ENCODE measurements around the gene STPG3.

Gene STPG3

DNA sequence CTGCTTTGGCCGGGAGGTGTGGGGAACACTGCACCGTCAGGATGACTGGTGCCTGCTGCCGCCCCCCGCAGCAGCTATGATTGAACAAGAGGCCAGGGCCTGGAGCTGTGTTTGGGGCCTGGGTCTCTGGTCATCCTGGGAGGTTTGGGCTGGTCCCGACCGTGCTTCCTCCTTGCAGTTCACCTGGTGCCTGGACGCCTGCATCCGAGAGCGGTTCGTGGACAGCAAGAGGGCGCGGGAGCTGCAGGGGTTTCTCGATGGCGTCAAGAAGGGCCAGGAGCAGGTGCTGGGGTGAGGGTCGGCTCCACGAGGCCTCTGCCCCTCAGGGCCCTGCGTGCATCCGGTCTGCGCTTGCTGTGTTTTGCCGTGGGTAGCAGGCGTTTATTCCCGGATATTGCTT is 13.0 kb downstream of the STPG3 start:
- DNase-seq (ENCODE audit: low read depth in 1 of 2, low spot score in 1 of 2) = no peak

DNA sequence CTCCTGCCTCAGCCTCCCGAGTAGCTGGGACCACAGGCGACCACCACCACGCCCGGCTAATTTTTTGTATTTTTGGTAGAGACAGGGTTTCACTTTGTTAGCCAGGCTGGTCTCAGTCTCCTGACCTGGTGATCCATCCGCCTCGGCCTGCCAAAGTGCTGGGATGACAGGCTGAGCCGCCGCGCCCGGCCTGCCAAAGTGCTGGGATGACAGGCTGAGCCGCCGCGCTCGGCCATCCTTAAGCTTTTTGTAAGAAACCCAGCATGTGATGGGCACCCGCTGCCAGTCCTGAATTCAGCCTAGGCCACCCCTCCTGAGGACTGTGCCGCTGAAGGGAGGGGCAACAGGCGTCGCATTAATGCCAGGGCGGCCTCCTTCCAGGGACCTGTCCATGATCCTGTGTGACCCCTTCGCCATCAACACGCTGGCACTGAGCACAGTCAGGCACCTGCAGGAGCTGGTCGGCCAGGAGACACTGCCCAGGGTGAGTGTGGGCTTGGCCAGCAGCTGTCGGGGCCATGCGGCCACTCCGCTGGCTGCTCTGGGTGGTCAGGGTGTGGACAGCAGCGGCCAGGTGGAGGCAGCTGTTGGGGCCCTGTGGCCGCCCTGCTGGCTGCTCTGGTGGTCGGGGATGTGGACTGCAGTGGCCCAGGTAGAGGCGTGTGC is 14.5 kb downstream of the STPG3 start:
- no peak for DNase-seq (ENCODE audit: low read depth in 1 of 2, low spot score in 1 of 2)

GRCh38 chr9:137266162-137266527 is 15.1 kb downstream of the STPG3 start:
- no peak for DNase-seq (ENCODE audit: low read depth in 1 of 2, low spot score in 1 of 2)

- no peak for DNase-seq (ENCODE audit: low read depth in 1 of 2, low spot score in 1 of 2)
These were observed 15.7 kb downstream of the STPG3 start for GRCh38 chr9:137266585-137267453.

DNA sequence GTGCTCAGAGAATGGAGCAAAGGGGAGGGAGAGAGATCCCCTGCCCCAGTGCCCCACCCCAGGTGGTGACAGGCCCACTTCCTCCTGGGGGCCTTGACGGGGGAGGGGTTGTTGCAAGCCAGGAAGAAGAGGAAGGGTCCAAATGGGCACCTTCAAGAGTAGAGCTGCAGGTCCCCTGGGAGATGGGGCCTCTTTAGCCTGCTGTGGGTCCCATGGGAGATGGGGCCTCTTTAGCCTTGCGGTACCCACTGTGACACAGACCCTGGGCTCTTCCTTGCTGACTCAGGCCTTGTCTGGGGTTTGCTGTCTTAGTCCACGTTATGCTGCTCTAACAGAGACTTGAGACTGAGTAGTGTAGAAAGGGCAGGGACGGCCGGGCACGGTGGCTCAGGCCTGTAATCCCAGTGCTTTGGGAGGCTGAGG is 16.9 kb downstream of the STPG3 start:
- no peak for DNase-seq (ENCODE audit: low read depth in 1 of 2, low spot score in 1 of 2)

DNA sequence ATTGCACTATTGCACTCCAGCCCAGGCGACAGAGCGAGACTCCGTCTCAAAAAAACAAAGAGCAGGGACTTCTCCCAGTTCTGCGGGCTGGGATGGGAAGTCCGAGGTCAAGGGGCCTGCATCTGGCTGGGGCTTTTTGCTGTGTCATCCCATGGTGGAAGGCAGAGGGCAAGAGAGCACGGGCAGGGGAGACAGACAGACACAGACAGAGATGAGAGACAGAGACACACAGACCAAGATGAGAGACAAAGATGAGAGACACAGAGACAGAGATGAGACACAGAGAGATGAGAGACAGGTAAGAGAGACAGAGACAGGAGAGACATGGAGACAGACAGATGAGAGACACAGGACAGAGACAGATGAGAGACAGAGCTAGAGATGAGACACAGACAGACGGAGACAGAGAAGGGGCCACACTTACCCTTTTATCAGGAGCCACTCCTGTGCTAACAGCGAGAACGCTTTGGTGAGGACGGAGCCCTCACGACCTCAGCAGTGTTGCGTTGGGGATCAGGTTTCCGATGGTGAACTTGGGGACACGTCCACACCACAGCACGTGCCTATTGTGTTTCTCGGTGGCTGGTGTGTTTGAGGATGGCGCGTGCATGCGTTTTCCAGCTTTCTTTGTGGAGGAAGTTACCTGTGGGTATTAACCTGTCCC is 17.6 kb downstream of the STPG3 start:
- no peak for DNase-seq (ENCODE audit: low read depth in 1 of 2, low spot score in 1 of 2)

DNA sequence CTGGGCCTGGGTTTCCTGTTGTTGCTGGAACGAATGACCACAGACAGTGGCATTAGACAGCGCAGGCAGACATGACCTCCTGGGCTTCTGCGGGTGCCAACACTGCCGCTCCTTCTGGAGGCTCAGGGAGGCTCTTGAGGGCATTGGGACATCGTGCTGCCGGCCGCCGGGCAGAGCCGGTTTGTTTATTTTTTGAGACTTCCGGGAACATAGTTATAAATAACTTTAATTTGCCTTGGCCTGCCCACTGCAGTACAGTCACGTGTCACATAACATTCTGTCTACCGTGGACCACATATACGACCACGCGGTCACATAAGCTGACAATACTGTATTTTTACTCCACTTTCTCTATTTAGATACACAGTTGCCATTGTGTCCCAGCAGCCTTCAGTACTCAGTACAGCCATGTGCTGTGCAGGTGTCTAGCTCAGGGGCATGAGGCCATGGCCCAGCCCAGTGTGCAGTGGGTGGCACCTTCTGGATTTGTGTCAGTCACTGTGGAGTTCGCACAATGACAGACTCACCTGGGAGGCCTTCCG is 18.2 kb downstream of the STPG3 start:
- no peak for DNase-seq (ENCODE audit: low read depth in 1 of 2, low spot score in 1 of 2)

DNA sequence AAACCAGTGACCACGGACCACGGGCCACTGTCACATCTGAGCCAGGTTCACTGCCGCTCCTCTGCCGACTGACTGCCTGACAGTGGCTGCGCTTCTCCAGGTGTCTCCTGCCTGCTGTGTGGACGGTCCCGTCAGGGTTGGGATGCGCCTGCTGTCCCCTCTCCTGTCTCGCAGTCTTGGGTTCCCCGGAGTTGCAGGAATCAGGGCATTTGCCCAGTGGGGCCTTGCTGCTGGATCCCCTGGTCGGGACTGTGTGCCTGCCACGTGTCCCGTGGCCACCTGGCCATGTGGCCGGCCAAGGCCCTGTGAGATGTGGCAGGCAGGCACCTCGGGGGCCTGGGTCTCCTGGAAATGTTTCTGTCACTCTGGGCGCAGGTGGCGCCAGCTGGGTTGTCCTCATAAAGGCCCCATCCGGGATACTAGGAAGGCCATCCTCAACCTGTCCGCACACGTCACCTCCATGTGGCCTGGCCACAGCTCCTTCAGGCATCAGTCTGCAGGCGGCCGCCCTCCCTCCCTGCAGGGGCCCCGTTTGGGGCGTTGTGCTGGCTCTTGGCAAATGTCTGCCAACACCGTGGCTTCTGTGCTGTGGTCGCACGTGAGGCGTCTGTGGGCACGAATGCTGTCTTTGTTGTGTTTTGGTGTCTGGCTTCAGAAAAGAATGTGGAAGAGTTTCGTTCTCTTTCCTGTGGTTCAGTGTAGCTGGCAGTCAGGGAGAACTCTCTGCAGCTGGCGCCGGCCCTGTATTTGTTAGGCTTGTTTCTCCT is 20.0 kb downstream of the STPG3 start:
- no peak for DNase-seq (ENCODE audit: low read depth in 1 of 2, low spot score in 1 of 2)

GRCh38 chr9:137271696-137272076 is 20.6 kb downstream of the STPG3 start:
- DNase-seq (ENCODE audit: low read depth in 1 of 2, low spot score in 1 of 2) = no peak

- no peak for DNase-seq (ENCODE audit: low read depth in 1 of 2, low spot score in 1 of 2)
These were observed 21.4 kb downstream of the STPG3 start for GRCh38 chr9:137272241-137273094.

- DNase-seq (ENCODE audit: low read depth in 1 of 2, low spot score in 1 of 2) = no peak
These were observed 22.0 kb downstream of the STPG3 start for GRCh38 chr9:137273095-137273490.

DNA sequence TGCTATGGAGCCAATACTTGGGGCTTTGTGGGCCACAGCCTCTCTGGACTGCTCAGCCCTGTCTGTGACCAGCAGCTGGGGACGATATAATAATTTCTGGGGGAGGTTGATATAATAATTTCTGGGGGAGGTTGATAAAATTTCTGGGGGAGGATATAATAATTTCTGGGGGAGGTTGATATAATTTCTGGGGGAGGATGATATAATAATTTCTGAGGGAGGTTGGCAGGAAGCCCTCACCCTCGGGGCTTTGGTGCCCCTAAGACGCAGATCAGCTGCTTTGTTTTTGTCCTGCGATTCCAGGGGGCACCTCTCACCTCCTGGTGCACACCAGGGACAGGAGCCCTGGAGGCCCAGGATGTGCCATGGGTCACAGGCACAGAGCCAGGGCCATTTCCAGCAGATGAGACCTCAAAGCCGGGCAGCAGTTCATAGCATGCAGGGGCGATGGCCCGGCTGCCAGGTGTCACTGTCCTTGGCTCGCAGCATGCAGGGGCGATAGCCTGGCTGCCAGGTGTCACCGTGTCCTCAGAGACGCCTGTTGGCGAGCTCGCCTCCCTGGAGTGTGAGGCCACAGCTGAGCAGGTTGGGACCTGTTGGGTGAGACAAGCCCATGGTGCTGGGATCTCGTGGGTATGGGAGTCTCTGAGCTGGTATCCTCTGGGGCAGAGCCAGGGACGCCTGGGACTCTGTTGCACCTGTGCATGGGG is 22.7 kb downstream of the STPG3 start:
- DNase-seq (ENCODE audit: low read depth in 1 of 2, low spot score in 1 of 2) = no peak

DNA sequence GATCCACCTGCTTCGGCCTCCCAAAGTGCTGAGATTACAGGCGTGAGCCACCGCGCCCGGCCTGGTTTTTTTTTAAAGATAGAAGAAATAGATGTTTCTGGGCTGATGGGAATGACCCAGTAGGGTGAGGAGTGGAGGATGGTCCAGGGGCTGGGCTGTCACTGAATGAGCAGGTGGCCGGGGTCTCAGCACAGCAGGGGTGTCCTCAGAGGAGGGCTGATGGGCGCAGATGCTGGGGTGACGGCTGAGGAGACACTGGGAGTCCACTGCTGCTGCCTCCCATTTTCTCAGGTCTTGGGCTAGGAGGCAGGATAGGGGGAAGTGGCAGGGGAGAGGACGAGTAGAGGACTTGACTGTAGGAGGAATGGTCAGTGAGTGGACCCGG is 24.1 kb downstream of the STPG3 start:
- no peak for DNase-seq (ENCODE audit: low read depth in 1 of 2, low spot score in 1 of 2)

DNA sequence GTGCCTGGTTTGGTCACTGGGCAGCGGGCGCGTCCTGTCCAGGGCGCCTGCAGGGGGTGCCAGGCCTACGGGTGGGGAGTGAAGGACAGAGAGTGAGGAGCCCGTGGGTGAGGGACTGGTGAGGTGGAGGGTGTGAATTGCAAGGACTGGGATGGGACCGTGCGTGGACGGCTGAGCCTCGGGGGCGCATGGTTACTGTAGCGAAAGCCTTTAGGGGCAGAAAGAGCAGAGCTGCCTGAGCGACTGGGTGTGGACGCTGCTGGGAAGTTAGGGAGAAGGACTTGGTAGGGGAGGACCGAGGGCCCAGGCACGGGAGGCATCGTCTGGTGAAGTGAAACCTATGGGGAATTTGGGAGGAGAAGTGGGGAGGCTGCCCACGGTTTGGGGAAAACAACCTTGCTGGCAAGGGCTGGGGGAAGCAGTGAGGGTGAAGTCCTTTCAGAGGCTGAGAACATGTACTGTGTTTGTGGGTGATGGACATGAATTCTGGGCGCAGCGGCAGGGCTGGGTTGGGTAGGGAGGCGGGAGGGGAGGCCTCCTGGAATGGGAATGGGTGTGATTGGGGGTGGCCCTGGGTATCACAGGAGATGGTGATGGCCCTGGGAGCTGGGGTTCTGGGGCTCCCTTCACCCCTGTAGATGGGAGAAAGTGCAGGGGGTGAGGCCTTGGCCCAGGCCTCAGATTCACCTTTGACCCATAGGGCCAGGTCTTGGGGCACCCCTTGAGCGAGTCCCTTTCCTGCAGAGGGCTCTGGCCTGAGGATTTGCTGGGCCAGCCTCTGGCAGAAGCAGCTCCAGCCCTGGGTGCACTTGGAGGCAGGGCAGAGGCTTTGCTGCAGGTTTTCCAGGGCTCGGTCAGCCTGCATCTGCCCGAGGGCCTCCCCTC is 24.7 kb downstream of the STPG3 start:
- DNase-seq (ENCODE audit: low read depth in 1 of 2, low spot score in 1 of 2) = no peak

DNA sequence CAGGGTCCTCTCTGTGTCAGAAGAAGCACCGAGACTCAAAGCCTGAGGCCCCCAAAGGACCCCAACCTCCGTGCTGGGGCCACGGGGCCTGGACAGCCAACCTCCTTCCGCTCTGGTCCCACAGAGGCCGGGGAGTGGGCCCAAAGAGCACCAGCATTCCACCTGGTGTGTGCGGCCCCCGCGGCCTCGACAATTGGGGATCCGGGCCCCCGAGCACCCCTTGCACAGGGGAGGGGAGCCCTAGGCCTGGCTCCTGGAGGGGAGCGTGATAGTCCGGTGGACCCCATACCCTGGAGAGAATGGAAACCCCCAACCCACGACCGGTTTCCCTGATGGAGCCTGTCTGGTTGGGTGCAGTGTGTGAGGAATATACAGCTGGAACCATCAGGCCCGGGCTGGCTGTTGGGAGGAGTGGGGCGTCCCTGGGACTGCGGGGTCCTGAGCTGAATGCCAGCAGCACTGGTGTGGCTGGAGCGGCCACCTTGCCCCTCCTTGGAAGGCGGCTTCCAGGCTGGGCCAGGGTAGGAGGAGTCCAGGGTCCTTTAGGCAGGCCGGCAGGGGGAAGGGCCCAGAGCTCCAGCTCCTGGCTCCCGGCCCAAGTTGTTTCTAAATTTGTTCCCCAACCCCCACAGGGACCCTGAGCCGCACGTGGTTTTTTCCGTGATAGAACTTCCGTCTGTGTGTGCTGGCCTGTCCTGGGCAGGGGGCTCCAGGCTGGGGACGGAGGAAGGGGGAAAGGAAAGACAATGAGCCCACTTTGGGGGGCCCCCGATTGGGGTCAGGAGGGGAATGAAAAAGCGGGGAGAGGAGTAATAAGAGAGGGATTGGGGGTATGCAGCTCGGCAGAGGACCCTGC is 25.6 kb downstream of the STPG3 start:
- no peak for DNase-seq (ENCODE audit: low read depth in 1 of 2, low spot score in 1 of 2)

DNA sequence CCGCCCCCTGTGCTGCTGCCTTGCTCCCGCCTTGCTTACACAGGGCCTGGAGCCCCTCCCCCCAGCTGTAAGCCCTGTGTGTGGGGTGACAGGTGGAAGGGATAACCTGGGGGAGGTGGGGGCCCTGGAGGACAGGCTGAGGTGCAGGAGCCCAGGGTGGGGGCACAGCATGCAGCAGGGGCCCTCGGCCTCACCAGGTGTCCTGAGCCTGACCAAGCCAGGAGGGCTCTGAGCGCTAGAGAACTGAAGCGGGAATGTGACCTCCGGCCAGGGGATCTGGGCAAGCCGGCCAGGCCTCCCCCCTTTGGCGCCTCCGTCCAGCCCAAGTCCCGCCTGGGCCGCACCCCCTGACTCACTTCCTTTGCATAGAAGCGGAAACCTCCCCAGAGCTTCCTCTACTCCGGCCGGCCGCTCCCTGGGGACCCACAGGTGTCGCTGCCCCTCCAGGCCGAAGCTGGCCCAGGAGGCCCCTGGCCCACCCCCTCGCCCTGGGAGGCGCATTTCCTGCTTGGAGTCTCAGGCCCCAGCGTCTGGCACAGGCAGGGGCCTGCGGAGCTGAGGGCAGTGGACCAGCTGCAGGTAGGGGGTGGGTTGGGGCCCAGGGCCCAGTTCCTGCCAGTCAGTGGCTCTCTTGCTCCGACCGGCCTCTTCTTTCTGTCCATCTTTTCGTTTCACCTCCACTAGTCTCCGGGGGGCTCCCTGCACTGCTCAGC is 26.4 kb downstream of the STPG3 start, which contains the start of gene TOR4A:
TOR4A (plus strand) TSS at position 398 of the 713 bp plus-strand sequence. CDS start 964 bp downstream, outside the sequence.
- no peak for DNase-seq (ENCODE audit: low read depth in 1 of 2, low spot score in 1 of 2)

Measured in activated T-helper 1 cell treated with anti-CD3 and anti-CD28 coated beads, Interleukin-2, amount 50 U/mL, for 16 hours (primary cell).